HEK293 (cell line): Measurements from ENCODE around the gene AP3B1.

ENCODE experiments used
- GFI1B ChIP-seq: fragments of 450-650 bp; formaldehyde crosslinking; IDR thresholded peaks from 2 replicates; pipeline ENCODE4 v1.5.1; 2016; ENCODE audit warnings: missing biosample characterization, missing genetic modification characterization
- HIC1 ChIP-seq: fragments of 450-650 bp; formaldehyde crosslinking; IDR thresholded peaks from 2 replicates; pipeline ENCODE4 v1.5.1; 2016; ENCODE audit warnings: missing biosample characterization, missing genetic modification characterization
- HOXD13 ChIP-seq: sonication (generic); formaldehyde crosslinking; IDR thresholded peaks from 2 replicates; pipeline ENCODE4 v1.8.0; 2022; ENCODE audit warnings: missing genetic modification reagents, borderline replicate concordance
- KLF16 ChIP-seq: fragments of 450-650 bp; formaldehyde crosslinking; IDR thresholded peaks from 2 replicates; pipeline ENCODE4 v1.5.1; 2017; ENCODE audit warnings: missing biosample characterization, missing genetic modification characterization
- PBX3 ChIP-seq: sonication (generic); formaldehyde crosslinking; IDR thresholded peaks from 2 replicates; pipeline ENCODE4 v1.8.1; 2022; ENCODE audit warnings: mild to moderate bottlenecking, moderate library complexity, missing genetic modification reagents
- PRDM1 ChIP-seq: fragments of 450-650 bp; formaldehyde crosslinking; IDR thresholded peaks from 2 replicates; pipeline ENCODE4; 2016; ENCODE audit warnings: missing biosample characterization, missing genetic modification characterization
- ZBTB10 ChIP-seq: fragments of 450-650 bp; formaldehyde crosslinking; IDR thresholded peaks from 2 replicates; pipeline ENCODE4 v1.5.1; 2016; ENCODE audit warnings: missing biosample characterization, missing genetic modification characterization
- ZBTB44 ChIP-seq: fragments of 450-650 bp; IDR thresholded peaks from 2 replicates; pipeline ENCODE4 v1.5.1; 2018; ENCODE audit warnings: missing biosample characterization, mild to moderate bottlenecking, missing genetic modification characterization
- ZFP41 ChIP-seq: fragments of 450-650 bp; formaldehyde crosslinking; IDR thresholded peaks from 2 replicates; pipeline ENCODE4 v1.5.1; 2016; ENCODE audit warnings: missing biosample characterization, missing genetic modification characterization, borderline replicate concordance
- ZIC2 ChIP-seq: fragments of 450-650 bp; formaldehyde crosslinking; IDR thresholded peaks from 2 replicates; pipeline ENCODE4 v1.5.1; 2016; ENCODE audit warnings: missing biosample characterization, missing genetic modification characterization
- ZNF10 ChIP-seq: fragments of 450-650 bp; formaldehyde crosslinking; IDR thresholded peaks from 2 replicates; pipeline ENCODE4 v1.5.1; 2017; ENCODE audit warnings: missing biosample characterization, missing genetic modification characterization
- ZNF169 ChIP-seq: fragments of 450-650 bp; formaldehyde crosslinking; IDR thresholded peaks from 2 replicates; pipeline ENCODE4 v1.5.1; 2016; ENCODE audit warnings: missing biosample characterization, missing genetic modification characterization
- ZNF335 ChIP-seq: fragments of 450-650 bp; formaldehyde crosslinking; conservative IDR thresholded peaks from 2 replicates; pipeline ENCODE4 v1.5.1; 2016; ENCODE audit warnings: missing biosample characterization, missing genetic modification characterization
- ZNF354C ChIP-seq: fragments of 450-650 bp; formaldehyde crosslinking; IDR thresholded peaks from 2 replicates; pipeline ENCODE4 v1.5.1; 2016; ENCODE audit warnings: missing biosample characterization, missing genetic modification characterization, low read depth, borderline replicate concordance
- ZNF398 ChIP-seq: fragments of 450-650 bp; formaldehyde crosslinking; IDR thresholded peaks from 2 replicates; pipeline ENCODE4 v1.5.1; 2017; ENCODE audit warnings: missing biosample characterization, missing genetic modification characterization
- ZNF433 ChIP-seq: fragments of 450-650 bp; formaldehyde crosslinking; IDR thresholded peaks from 2 replicates; pipeline ENCODE4 v1.5.1; 2016; ENCODE audit warnings: missing biosample characterization, missing genetic modification characterization, low read depth
- ZNF488 ChIP-seq: fragments of 450-650 bp; formaldehyde crosslinking; IDR thresholded peaks from 2 replicates; pipeline ENCODE4 v1.5.1; 2016; ENCODE audit warnings: missing biosample characterization, missing genetic modification characterization
- ZNF777 ChIP-seq: fragments of 450-650 bp; formaldehyde crosslinking; IDR thresholded peaks from 2 replicates; pipeline ENCODE4 v1.5.1; 2017; ENCODE audit warnings: missing biosample characterization, missing genetic modification characterization, borderline replicate concordance
- ZNF785 ChIP-seq: fragments of 450-650 bp; formaldehyde crosslinking; IDR thresholded peaks from 2 replicates; pipeline ENCODE4 v1.5.1; 2016; ENCODE audit warnings: missing biosample characterization, missing genetic modification characterization
- ZSCAN4 ChIP-seq: fragments of 450-650 bp; formaldehyde crosslinking; IDR thresholded peaks from 2 replicates; pipeline ENCODE4 v1.5.1; 2017; ENCODE audit warnings: missing biosample characterization, missing genetic modification characterization

Gene AP3B1

GRCh38 chr5:78016863-78017529, 277.5 kb downstream of the AP3B1 start (continued):
- TF ChIP-seq ZNF433 (tag by site-specific recombination) (no peak), ZNF10 (tag by site-specific recombination) (no peak), ZNF169 (tag by site-specific recombination) (no peak), ZNF785 (no peak), ZIC2 (tag by site-specific recombination) (peak; percentile 86), HIC1 (tag by site-specific recombination) (no peak), PBX3 (CRISPR knock-in tag) (no peak), ZFP41 (tag by site-specific recombination) (no peak), PRDM1 (no peak), KLF16 (tag by site-specific recombination) (no peak), ZNF398 (no peak), GFI1B (tag by site-specific recombination) (peak; percentile 67; the same call in 1 of the 2 replicates), ZNF488 (tag by site-specific recombination) (peak; percentile 58; the same call in 1 of the 2 replicates), ZBTB44 (tag by site-specific recombination) (peak; percentile 79), ZBTB10 (tag by site-specific recombination) (no peak), ZSCAN4 (tag by site-specific recombination) (no peak), HOXD13 (CRISPR knock-in tag) (no peak), ZNF777 (tag by site-specific recombination) (no peak), ZNF354C (no peak), ZNF335 (tag by site-specific recombination) (no peak)
